HCEC 1CT (cell line): ENCODE measurements around the gene TMEM219.
"Not testable (repeated sequence)": the region's sequence is repeated elsewhere in the genome, so short reads cannot be mapped to it uniquely, and the experiment has no call there.

Experiments used
- DNase-seq: peaks from one replicate; pipeline ENCODE4 v3.0.0-alpha.2; 2017

Gene TMEM219

DNA sequence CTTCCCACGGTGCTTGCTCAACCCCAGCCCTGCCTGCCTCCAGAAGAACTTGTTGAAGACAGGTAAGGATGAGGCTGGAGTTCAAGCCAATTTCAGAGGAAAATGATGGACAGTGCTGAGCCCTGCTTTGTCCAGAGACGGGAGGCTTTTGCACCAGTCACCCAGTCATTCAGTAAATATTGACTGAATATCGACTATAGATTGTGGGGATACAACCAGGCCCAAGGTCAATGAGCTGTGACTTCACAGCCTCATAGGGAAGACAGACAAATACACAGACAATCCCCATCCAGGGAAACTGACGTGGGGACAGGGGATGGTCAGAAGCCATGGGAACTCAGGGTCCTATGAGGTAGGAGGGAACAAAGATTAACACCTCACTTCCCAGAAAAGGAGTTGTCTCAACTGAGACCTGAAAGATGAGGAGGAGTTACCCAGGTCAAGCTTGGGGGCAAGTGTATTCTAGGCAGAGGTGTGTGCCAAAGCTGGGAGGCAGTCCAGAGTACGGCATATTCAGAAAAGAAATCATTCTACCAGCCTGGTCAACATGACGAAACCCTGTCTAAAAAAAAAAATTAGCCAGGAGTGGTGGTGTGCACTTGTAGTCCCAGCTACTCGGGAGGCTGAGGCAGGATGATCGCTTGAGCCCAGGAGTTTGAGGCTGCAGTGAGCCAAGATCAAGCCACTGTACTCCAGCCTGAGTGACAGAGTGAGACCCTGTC, 54.8 kb downstream of the TMEM219 start:
- no peak for DNase-seq

DNA sequence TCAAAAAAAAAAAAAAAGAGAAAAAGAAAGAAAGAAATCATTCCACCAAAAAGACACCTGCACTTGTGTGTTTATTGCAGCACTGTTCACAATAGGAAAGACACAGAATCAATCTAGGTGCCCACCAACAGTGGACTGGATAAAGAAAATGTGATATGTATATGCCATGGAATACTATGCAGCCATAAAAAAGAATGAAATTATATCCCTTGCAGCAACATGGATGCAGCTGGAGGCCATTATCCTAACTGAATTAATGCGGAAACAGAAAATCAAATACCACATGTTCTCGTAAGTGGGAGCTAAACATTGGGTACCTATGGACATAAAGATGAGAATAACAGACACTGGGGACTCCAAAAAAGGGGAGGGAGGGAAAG, 55.4 kb downstream of the TMEM219 start:
- DNase-seq: no peak

DNA sequence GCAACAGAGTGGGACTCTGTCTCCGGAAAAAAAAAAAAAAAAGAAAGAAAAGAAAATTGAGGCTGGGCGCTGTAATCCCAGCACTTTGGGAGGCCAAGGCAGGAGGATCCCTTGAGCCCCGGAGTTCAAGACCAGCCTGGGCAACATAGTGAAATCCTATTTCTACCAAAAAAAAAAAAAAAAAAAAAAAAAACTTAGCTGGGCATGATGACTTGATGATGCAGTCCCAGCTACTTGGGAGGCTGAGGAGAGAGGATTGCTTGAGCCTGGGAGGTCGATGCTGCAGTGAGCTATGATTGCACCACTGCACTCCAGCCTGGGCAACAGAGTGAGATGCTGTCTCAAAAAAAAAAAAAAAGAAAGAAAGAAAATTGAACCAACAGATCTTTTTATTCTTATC, 56.1 kb downstream of the TMEM219 start:
- DNase-seq: not testable (repeated sequence)

DNA sequence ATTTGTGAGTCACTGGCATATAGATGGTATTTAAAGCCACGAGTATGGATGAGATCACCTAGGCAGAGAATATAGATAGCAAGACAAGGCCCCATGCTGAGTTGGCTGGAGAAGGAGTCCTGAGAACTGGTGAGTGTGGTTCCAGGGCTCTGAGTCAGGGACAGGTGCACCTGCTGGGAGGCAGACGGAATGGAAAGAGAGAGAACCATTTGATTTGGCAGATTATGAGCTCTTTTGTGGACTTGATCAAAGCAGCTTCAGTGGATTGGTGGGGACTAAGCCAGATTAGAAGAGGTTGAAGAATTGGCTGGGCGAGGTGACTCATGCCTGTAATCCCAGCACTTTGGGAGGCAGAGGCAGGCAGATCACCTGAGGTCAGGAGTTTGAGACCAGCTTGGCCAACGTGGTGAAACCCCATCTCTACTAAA, 56.9 kb downstream of the TMEM219 start:
- DNase-seq: no peak
